ENCODE measurements around the gene DOK5.

DNA sequence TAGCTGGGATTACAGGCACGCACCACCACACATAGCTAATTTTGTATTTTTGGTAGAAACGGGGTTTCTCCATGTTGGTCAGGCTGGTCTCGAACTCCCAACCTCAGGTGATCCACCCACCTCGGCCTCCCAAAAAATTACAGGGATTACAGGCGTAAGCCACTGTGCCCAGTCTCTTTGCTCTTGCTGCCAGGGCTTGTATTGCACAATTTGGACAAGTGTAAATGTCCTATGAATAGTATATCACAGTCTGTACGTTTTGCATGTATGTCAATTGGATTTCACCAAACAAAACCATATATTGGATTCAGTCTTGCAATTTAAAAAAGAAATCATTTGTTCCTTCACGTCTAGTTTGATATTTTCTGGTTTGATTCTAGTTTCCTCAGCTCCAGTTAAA, 2.1 kb upstream of the DOK5 start:
- TF ChIP-seq, protein P1, sequence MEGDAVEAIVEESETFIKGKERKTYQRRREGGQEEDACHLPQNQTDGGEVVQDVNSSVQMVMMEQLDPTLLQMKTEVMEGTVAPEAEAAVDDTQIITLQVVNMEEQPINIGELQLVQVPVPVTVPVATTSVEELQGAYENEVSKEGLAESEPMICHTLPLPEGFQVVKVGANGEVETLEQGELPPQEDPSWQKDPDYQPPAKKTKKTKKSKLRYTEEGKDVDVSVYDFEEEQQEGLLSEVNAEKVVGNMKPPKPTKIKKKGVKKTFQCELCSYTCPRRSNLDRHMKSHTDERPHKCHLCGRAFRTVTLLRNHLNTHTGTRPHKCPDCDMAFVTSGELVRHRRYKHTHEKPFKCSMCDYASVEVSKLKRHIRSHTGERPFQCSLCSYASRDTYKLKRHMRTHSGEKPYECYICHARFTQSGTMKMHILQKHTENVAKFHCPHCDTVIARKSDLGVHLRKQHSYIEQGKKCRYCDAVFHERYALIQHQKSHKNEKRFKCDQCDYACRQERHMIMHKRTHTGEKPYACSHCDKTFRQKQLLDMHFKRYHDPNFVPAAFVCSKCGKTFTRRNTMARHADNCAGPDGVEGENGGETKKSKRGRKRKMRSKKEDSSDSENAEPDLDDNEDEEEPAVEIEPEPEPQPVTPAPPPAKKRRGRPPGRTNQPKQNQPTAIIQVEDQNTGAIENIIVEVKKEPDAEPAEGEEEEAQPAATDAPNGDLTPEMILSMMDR (conservative IDR thresholded peaks at IDR 0.05; ENCODE audit: low read depth, low read length) = no peak
- TF ChIP-seq EZH2 (IDR thresholded peaks at IDR 0.05; ENCODE audit: borderline replicate concordance, low read depth, low read length, poor library complexity, severe bottlenecking) = no peak

All from A673 (cell line).